ENCODE data around the gene CACNA1I. TPM values are rescaled to one million over a fixed set of nuclear protein-coding genes. Genes with fewer than 3 reads are reported as not detected.

Gene CACNA1I
- total RNA-seq, 3 donors from 2014 or later (not counting 1 experiment from before 2014, with no cell fraction given), result 0.05 to 0.83 (median 0.72) TPM

- DNase-seq (no peak), ATAC-seq (no peak)
- Mint-ChIP-seq H3K36me3 (no peaks in the 10 kb centered on the region), H3K4me3 (no peak overlapping the region), H3K27ac (no peak overlapping the region), H3K4me1 (peaks cover 0 to 4% of the 10 kb centered on the region in 2 donors), H3K27me3 (ENCODE audit: low read depth in 2 of 2) (peaks cover 47 to 52% of the 10 kb centered on the region in 2 donors), H3K9me3 (no peaks in the 10 kb centered on the region)
- intact Hi-C loops (cut with micrococcal nuclease), result no loop called here
- Histone ChIP-seq H3K4me1 (ENCODE audit: control insufficient read depth, insufficient read depth, low read length) (no peaks in the 10 kb centered on the region), H3K9me3 (ENCODE audit: control insufficient read depth, insufficient read depth, low read length) (no peaks in the 10 kb centered on the region), H3K27me3 (ENCODE audit: control insufficient read depth, insufficient read depth, low read length) (peaks cover 14% of the 10 kb centered on the region), H3K4me3 (ENCODE audit: low read length) (no peak overlapping the region), H3K36me3 (ENCODE audit: control insufficient read depth, insufficient read depth, low read length) (no peaks in the 10 kb centered on the region), H3K27ac (ENCODE audit: low read length) (no peak overlapping the region)
- WGBS (ENCODE audit: insufficient coverage), result 91% methylated on average over 16 of the region's 17 CpGs
- TF ChIP-seq, protein P1, sequence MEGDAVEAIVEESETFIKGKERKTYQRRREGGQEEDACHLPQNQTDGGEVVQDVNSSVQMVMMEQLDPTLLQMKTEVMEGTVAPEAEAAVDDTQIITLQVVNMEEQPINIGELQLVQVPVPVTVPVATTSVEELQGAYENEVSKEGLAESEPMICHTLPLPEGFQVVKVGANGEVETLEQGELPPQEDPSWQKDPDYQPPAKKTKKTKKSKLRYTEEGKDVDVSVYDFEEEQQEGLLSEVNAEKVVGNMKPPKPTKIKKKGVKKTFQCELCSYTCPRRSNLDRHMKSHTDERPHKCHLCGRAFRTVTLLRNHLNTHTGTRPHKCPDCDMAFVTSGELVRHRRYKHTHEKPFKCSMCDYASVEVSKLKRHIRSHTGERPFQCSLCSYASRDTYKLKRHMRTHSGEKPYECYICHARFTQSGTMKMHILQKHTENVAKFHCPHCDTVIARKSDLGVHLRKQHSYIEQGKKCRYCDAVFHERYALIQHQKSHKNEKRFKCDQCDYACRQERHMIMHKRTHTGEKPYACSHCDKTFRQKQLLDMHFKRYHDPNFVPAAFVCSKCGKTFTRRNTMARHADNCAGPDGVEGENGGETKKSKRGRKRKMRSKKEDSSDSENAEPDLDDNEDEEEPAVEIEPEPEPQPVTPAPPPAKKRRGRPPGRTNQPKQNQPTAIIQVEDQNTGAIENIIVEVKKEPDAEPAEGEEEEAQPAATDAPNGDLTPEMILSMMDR (IDR thresholded peaks at IDR 0.05), result no peak
Measured at GRCh38 chr22:39686776-39687525, 116.4 kb downstream of the CACNA1I start.

DNA sequence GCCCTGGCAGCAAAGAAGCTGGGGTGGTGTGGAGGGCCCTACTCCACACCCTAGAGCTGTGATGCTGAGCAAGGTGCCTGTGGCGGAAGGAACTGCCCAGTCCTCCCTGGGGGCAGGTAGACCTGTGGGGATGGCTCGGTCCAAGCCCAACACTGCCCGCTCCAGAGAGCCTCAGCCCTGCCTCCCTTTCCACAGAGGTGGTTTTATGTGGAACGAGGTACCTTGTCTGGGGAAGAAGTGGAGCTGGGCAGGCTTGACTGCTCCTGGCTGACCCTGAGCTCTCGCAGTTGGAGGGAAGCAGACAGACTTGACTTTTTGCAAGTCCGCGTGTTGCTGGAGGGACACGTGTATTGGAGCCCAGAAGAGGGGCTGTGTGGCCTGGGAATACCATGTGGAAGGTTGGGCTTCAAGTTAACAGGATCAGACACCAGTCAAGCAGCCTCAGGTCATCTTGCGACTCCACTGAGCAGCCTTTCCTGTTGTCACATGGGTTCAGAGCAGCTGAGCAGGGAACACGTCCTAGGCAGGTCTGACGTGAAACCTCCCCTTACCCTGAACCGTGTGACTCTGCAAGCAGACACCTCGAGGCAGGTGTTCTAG lies 117.7 kb downstream of the CACNA1I start:
- H3K9me3 Mint-ChIP-seq, result no peaks in the 10 kb centered on the region
- no peak overlapping the region for H3K4me3 Mint-ChIP-seq
- no peaks in the 10 kb centered on the region for H3K36me3 ChIP-seq (ENCODE audit: control insufficient read depth, insufficient read depth, low read length)
- intact Hi-C loops (cut with micrococcal nuclease), result no loop called here
- TF ChIP-seq, protein P1 (IDR thresholded peaks at IDR 0.05), result no peak
- 85% methylated on average over 13 of the region's 13 CpGs for WGBS (ENCODE audit: insufficient coverage)
- no peaks in the 10 kb centered on the region for H3K36me3 Mint-ChIP-seq
- no peak for DNase-seq
- H3K27me3 Mint-ChIP-seq (ENCODE audit: low read depth in 2 of 2), result peaks cover 40 to 50% of the 10 kb centered on the region in 2 donors
- no peak overlapping the region for H3K27ac ChIP-seq (ENCODE audit: low read length)
- no peak overlapping the region for H3K4me3 ChIP-seq (ENCODE audit: low read length)
- H3K4me1 ChIP-seq (ENCODE audit: control insufficient read depth, insufficient read depth, low read length), result no peaks in the 10 kb centered on the region
- H3K4me1 Mint-ChIP-seq, result peaks cover 0 to 4% of the 10 kb centered on the region in 2 donors
- peaks cover 14% of the 10 kb centered on the region for H3K27me3 ChIP-seq (ENCODE audit: control insufficient read depth, insufficient read depth, low read length)
- no peaks in the 10 kb centered on the region for H3K9me3 ChIP-seq (ENCODE audit: control insufficient read depth, insufficient read depth, low read length)
- no peak for ATAC-seq
- H3K27ac Mint-ChIP-seq, result no peak overlapping the region

DNA sequence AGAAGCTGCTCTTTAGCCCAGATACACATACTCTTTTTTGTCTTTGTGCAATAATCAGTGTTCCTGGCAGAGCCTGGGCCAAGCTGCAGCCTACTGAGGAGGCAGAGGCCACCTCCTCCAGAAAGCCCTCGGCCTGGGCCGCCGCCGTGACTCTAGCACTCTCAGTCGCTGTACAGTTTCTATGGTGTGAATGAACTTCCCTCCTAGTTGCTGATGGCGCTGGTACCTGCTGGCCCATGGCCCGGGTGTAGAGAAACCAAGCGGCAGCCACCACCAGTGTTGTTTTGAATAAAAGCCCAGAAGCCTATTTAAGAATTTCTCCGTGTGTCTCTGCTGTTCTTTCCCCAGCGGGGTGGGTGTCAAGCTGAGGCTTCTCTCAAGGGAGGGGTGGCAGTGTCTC lies 118.9 kb downstream of the CACNA1I start:
- TF ChIP-seq, protein P1 (IDR thresholded peaks at IDR 0.05), result no peak
- Histone ChIP-seq H3K27ac (ENCODE audit: low read length) (no peak overlapping the region), H3K27me3 (ENCODE audit: control insufficient read depth, insufficient read depth, low read length) (peaks cover 14% of the 10 kb centered on the region), H3K9me3 (ENCODE audit: control insufficient read depth, insufficient read depth, low read length) (no peaks in the 10 kb centered on the region), H3K4me1 (ENCODE audit: control insufficient read depth, insufficient read depth, low read length) (no peaks in the 10 kb centered on the region), H3K36me3 (ENCODE audit: control insufficient read depth, insufficient read depth, low read length) (no peaks in the 10 kb centered on the region), H3K4me3 (ENCODE audit: low read length) (no peak overlapping the region)
- H3K9me3 Mint-ChIP-seq, result no peaks in the 10 kb centered on the region
- peaks cover 40 to 46% of the 10 kb centered on the region in 2 donors for H3K27me3 Mint-ChIP-seq (ENCODE audit: low read depth in 2 of 2)
- no peak overlapping the region for H3K27ac Mint-ChIP-seq
- no peaks in the 10 kb centered on the region for H3K36me3 Mint-ChIP-seq
- H3K4me1 Mint-ChIP-seq, result peaks cover 0 to 4% of the 10 kb centered on the region in 2 donors
- no peak for ATAC-seq
- H3K4me3 Mint-ChIP-seq, result no peak overlapping the region
- intact Hi-C loops (cut with micrococcal nuclease), result no loop called here
- DNase-seq, result no peak
- 88% methylated on average over 10 of the region's 10 CpGs for whole genome bisulfite sequencing (ENCODE audit: insufficient coverage)

Measured in natural killer cell (primary cell).